H9 (cell line): ENCODE data around the gene KLHL22. TPM values are rescaled to one million over a fixed set of nuclear protein-coding genes. Genes with fewer than 3 reads are reported as not detected.

Experiments
- DNase-seq: peaks from one replicate; pipeline ENCODE4 v3.0.0-alpha.2; 2017
- H2AFZ ChIP-seq: one replicate; pipeline ENCODE4 v1.6.1; 2013; ENCODE audit warnings: mild to moderate bottlenecking, low read length, control low read depth, moderate library complexity
- H2AK5ac ChIP-seq: 2 replicates; pipeline ENCODE4 v1.6.1; 2013; ENCODE audit warnings: low read length, control low read depth, mixed read lengths; ENCODE audit not compliant: insufficient read length
- H2BK120ac ChIP-seq: one replicate; pipeline ENCODE4 v1.6.1; 2013; ENCODE audit warnings: low read depth, mild to moderate bottlenecking, low read length, control low read depth, inconsistent platforms; ENCODE audit not compliant: poor library complexity, severe bottlenecking
- H2BK12ac ChIP-seq: 2 replicates; pipeline ENCODE4 v1.6.1; 2013; ENCODE audit warnings: low read length, control low read depth, mixed read lengths, low read depth; ENCODE audit not compliant: insufficient read length
- H2BK15ac ChIP-seq: 2 replicates; pipeline ENCODE4 v1.6.1; 2013; ENCODE audit warnings: low read depth, low read length, control low read depth
- H2BK20ac ChIP-seq: one replicate; pipeline ENCODE4 v1.6.1; 2013; ENCODE audit warnings: low read depth, mild to moderate bottlenecking, low read length, control low read depth, inconsistent platforms; ENCODE audit not compliant: poor library complexity, severe bottlenecking
- H2BK5ac ChIP-seq: 2 replicates; pipeline ENCODE4 v1.6.1; 2013; ENCODE audit warnings: low read length, control low read depth, mixed read lengths; ENCODE audit not compliant: insufficient read length
- H3K14ac ChIP-seq: 2 replicates; pipeline ENCODE4 v1.6.1; 2013; ENCODE audit warnings: low read length, control low read depth; ENCODE audit not compliant: insufficient read depth
- H3K18ac ChIP-seq: 2 replicates; pipeline ENCODE4 v1.6.1; 2013; ENCODE audit warnings: low read depth, mild to moderate bottlenecking, mixed read lengths, low read length, control low read depth; ENCODE audit not compliant: insufficient read length
- H3K23ac ChIP-seq: 2 replicates; pipeline ENCODE4 v1.6.1; 2013; ENCODE audit warnings: low read length, control low read depth, mixed read lengths, low read depth; ENCODE audit not compliant: insufficient read length
- H3K23me2 ChIP-seq: 2 replicates; pipeline ENCODE4 v1.6.1; 2013; ENCODE audit warnings: low read depth, mild to moderate bottlenecking, mixed read lengths, low read length, control low read depth; ENCODE audit not compliant: insufficient read length, poor library complexity, severe bottlenecking
- H3K27ac ChIP-seq: 2 replicates; pipeline ENCODE4 v1.5.1; 2013; ENCODE audit warnings: low read length, control low read depth, mixed read lengths, low read depth; ENCODE audit not compliant: insufficient read length
- H3K27me3 ChIP-seq: 2 replicates; pipeline ENCODE4 v1.6.1; 2013; ENCODE audit warnings: low read length, control low read depth, inconsistent platforms; ENCODE audit not compliant: insufficient read depth
- H3K4ac ChIP-seq: 2 replicates; pipeline ENCODE4 v1.6.1; 2013; ENCODE audit warnings: low read depth, mild to moderate bottlenecking, control low read depth, inconsistent platforms, low read length, moderate library complexity
- H3K4me1 ChIP-seq: 2 replicates; pipeline ENCODE4 v1.6.1; 2013; ENCODE audit warnings: low read length, control low read depth, inconsistent platforms; ENCODE audit not compliant: insufficient read depth
- H3K4me2 ChIP-seq: 2 replicates; pipeline ENCODE4 v1.6.1; 2013; ENCODE audit warnings: low read length, control low read depth, mixed read lengths; ENCODE audit not compliant: insufficient read length, insufficient read depth
- H3K56ac ChIP-seq: 2 replicates; pipeline ENCODE4 v1.6.1; 2013; ENCODE audit warnings: low read depth, mild to moderate bottlenecking, mixed read lengths, low read length, control low read depth; ENCODE audit not compliant: insufficient read length
- H3K79me1 ChIP-seq: 2 replicates; pipeline ENCODE4 v1.6.1; 2013; ENCODE audit warnings: low read depth, mild to moderate bottlenecking, moderate library complexity, low read length, control low read depth, inconsistent platforms; ENCODE audit not compliant: insufficient read depth, poor library complexity, severe bottlenecking
- H3K79me2 ChIP-seq: 2 replicates; pipeline ENCODE4 v1.6.1; 2013; ENCODE audit warnings: low read length, control low read depth, inconsistent platforms; ENCODE audit not compliant: insufficient read depth
- H3K9ac ChIP-seq: 2 replicates; pipeline ENCODE4 v1.6.1; 2013; ENCODE audit warnings: low read length, control low read depth, mixed read lengths; ENCODE audit not compliant: insufficient read length; ENCODE audit errors: extremely low read depth
- H3K9me3 ChIP-seq: one replicate; pipeline ENCODE4 v1.6.1; 2013; ENCODE audit warnings: low read depth, low read length, inconsistent platforms; ENCODE audit not compliant: control insufficient read depth
- H3T11ph ChIP-seq: one replicate; pipeline ENCODE4 v1.6.1; 2013; ENCODE audit warnings: mild to moderate bottlenecking, low read length, control low read depth, inconsistent platforms
- H4K20me1 ChIP-seq: one replicate; pipeline ENCODE4 v1.6.1; 2013; ENCODE audit not compliant: control insufficient read depth, insufficient read length, insufficient read depth
- H4K5ac ChIP-seq: 2 replicates; pipeline ENCODE4 v1.6.1; 2013; ENCODE audit warnings: low read depth, mild to moderate bottlenecking, mixed read lengths, low read length, control low read depth; ENCODE audit not compliant: insufficient read length
- H4K8ac ChIP-seq: replicated peaks from 2 replicates; pipeline ENCODE4 v1.6.1; 2013; ENCODE audit warnings: low read length, control low read depth, mixed read lengths, low read depth; ENCODE audit not compliant: insufficient read length
- H4K91ac ChIP-seq: 2 replicates; pipeline ENCODE4 v1.6.1; 2013; ENCODE audit warnings: low read depth, mild to moderate bottlenecking, moderate library complexity, mixed read lengths, low read length, control low read depth; ENCODE audit not compliant: insufficient read length
- H3K27ac Mint-ChIP-seq, 3 experiments: 2 replicates in 2 of 3; 3 replicates in 1 of 3; pipeline ENCODE4 v1.8.0; 2020 to 2021; ENCODE audit warnings: mixed read lengths in 3 of 3, mild to moderate bottlenecking in 1 of 3, moderate library complexity in 1 of 3
- H3K27me3 Mint-ChIP-seq: 2 replicates; pipeline ENCODE4 v1.8.0; 2021; ENCODE audit warnings: low read depth, mild to moderate bottlenecking, moderate library complexity, mixed read lengths
- H3K36me3 Mint-ChIP-seq, 3 experiments: 2 replicates in 2 of 3; 3 replicates in 1 of 3; pipeline ENCODE4 v1.8.0; 2020 to 2021; ENCODE audit warnings: low read depth in 3 of 3, mixed read lengths in 3 of 3; ENCODE audit not compliant: insufficient read depth in 1 of 3
- H3K4me1 Mint-ChIP-seq, 2 experiments: 2 replicates each; pipeline ENCODE4 v1.8.0; 2020; ENCODE audit warnings: mixed read lengths in 2 of 2
- H3K4me3 Mint-ChIP-seq, 2 experiments: 2 replicates in 1 of 2; 3 replicates in 1 of 2; pipeline ENCODE4 v1.8.0; 2020 to 2021; ENCODE audit warnings: mild to moderate bottlenecking in 2 of 2, mixed read lengths in 2 of 2, moderate library complexity in 1 of 2
- H3K9me3 Mint-ChIP-seq, 2 experiments: 2 replicates in 1 of 2; 3 replicates in 1 of 2; pipeline ENCODE4 v1.8.0; 2020; ENCODE audit warnings: mild to moderate bottlenecking in 2 of 2, mixed read lengths in 2 of 2, moderate library complexity in 1 of 2
- CTCF ChIP-seq: fragments of 200-600 bp; sonication (generic); conservative IDR thresholded peaks from 3 replicates; pipeline ENCODE4 v1.8.0; 2021; ENCODE audit warnings: antibody characterized with exemption, mild to moderate bottlenecking
- WGBS: extraction: QIAGEN DNeasy Blood & Tissue Kit; methylation state at CpG from one replicate; pipeline ENCODE4 v1.1.7; 2013; ENCODE audit warnings: missing lambda C conversion rate, low lambda C conversion rate, mixed read lengths; ENCODE audit not compliant: insufficient read length; ENCODE audit errors: extremely low coverage; 5-methylcytosine and 5-hydroxymethylcytosine counted together
- total RNA-seq: library from RNA; stranded (reverse); gene quantifications from 2 replicates; pipeline ENCODE4 v1.2.1, GENCODE V29; 2021

The KLHL22 gene
- total RNA-seq, 1 experiment from 2014 or later = 11.9 TPM

- Histone ChIP-seq H3K79me1 (no peaks in the 10 kb centered on the region), H3K4ac (no peak overlapping the region), H3T11ph (no peak overlapping the region), H3K23ac (no peak overlapping the region), H3K56ac (no peak overlapping the region), H3K18ac (no peak overlapping the region), H3K27ac (no peak overlapping the region), H3K23me2 (no peaks in the 10 kb centered on the region), H3K79me2 (no peaks in the 10 kb centered on the region), H2AK5ac (no peak overlapping the region), H3K4me1 (no peaks in the 10 kb centered on the region), H3K27me3 (no peaks in the 10 kb centered on the region), H2BK20ac (no peak overlapping the region), H4K8ac (no peak overlapping the region), H4K5ac (no peak overlapping the region), H3K9me3 (no peaks in the 10 kb centered on the region), H2BK12ac (no peak overlapping the region), H2BK120ac (no peak overlapping the region), H3K14ac (no peak overlapping the region), H4K20me1 (no peaks in the 10 kb centered on the region), H4K91ac (no peak overlapping the region), H2BK15ac (no peak overlapping the region), H2BK5ac (no peak overlapping the region), H2AFZ (no peak overlapping the region), H3K9ac (no peak overlapping the region), H3K4me2 (no peak overlapping the region)
- H3K27me3 Mint-ChIP-seq = no peaks in the 10 kb centered on the region
- DNase-seq = no peak
- TF ChIP-seq CTCF = no peak
- H3K4me1 Mint-ChIP-seq = peaks cover 3 to 12% of the 10 kb centered on the region in 2 experiments
- peaks cover 4 to 16% (median 8%) of the 10 kb centered on the region in 3 experiments; a peak in 6 of 7 replicates for H3K36me3 Mint-ChIP-seq
- WGBS = no CpG with 5 or more reads among the region's 2 CpGs
- no peak overlapping the region for H3K27ac Mint-ChIP-seq
- no peak overlapping the region for H3K4me3 Mint-ChIP-seq
- H3K9me3 Mint-ChIP-seq = no peaks in the 10 kb centered on the region
These were observed 9.4 kb downstream of the KLHL22 start for GRCh38 chr22:20486229-20486628.
